H1 (cell line): ENCODE measurements around the gene PTPN1. TPM values are rescaled to one million over a fixed set of nuclear protein-coding genes. Genes with fewer than 3 reads are reported as not detected.

Experiments
- BRCA1 ChIP-seq: IDR thresholded peaks from 2 replicates; pipeline ENCODE4 v1.6.1; 2012; ENCODE audit warnings: low read depth, low read length, improper control_type of control experiment
- CEBPB ChIP-seq: IDR thresholded peaks from 2 replicates; pipeline ENCODE4 v1.6.1; 2012; ENCODE audit warnings: low read depth, low read length
- CTCF ChIP-seq, 3 experiments: IDR thresholded peaks; 1 replicate in 2 of 3; 2 replicates in 1 of 3; pipeline versions ENCODE4 v1.5.1 to v1.6.1; 2011; ENCODE audit warnings: low read length in 3 of 3, mild to moderate bottlenecking in 3 of 3, inconsistent platforms in 2 of 3, low read depth in 1 of 3, moderate library complexity in 1 of 3; ENCODE audit not compliant: insufficient read depth in 1 of 3; ENCODE audit errors: control extremely low read depth in 1 of 3
- FOSL1 ChIP-seq: IDR thresholded peaks from 2 replicates; pipeline ENCODE4 v1.6.1; 2011; ENCODE audit warnings: mild to moderate bottlenecking, low read depth, low read length, moderate library complexity; ENCODE audit not compliant: insufficient read depth
- JUND ChIP-seq: IDR thresholded peaks from 2 replicates; pipeline ENCODE4 v1.6.1; 2011; ENCODE audit warnings: mild to moderate bottlenecking, improper control_type of control experiment, low read length
- RBBP5 ChIP-seq: IDR thresholded peaks from 2 replicates; pipeline ENCODE4 v1.7.1; 2012; ENCODE audit warnings: low read depth, mild to moderate bottlenecking, inconsistent platforms, low read length, moderate library complexity, borderline replicate concordance
- RFX5 ChIP-seq: IDR thresholded peaks from 2 replicates; pipeline ENCODE4 v1.6.1; 2011; ENCODE audit warnings: low read depth, low read length, improper control_type of control experiment, borderline replicate concordance
- USF2 ChIP-seq: IDR thresholded peaks from 2 replicates; pipeline ENCODE4 v1.6.1; 2011; ENCODE audit warnings: low read length, improper control_type of control experiment
- polyA plus RNA-seq, 7 experiments: library from polyadenylated mRNA; depleted of rRNA in 3 of 7; stranded (reverse) in 5 of 7; unstranded in 2 of 7; fragments of >200 nt in 5 of 7; fragments of 200-250 nt in 2 of 7; gene quantifications; 1 replicate in 5 of 7; 2 replicates in 1 of 7; 4 replicates in 1 of 7; pipeline versions ENCODE4 v1.2.1 to v1.2.3, GENCODE V29; 2011 to 2013; ENCODE audit warnings: missing spikeins in 2 of 7, mixed read lengths in 2 of 7
- total RNA-seq: library from RNA; stranded (reverse); fragmentation: NEBNext Ultra II Directional; extraction: Animal tissue kit (Norgen Biotek cat#: 25700); gene quantifications from 2 replicates; pipeline ENCODE4 v1.2.1, GENCODE V29; 2021

PTPN1 gene
- total and polyA plus RNA-seq, 2 of the 8 experiments (the other 6 are each of a cell fraction or from before 2014, with no cell fraction given): 18.6 to 32.1 TPM

- TF ChIP-seq CEBPB (no peak), BRCA1 (no peak), RBBP5 (no peak), JUND (no peak), CTCF (IDR thresholded peaks at IDR 0.05; ENCODE audit: control extremely low read depth in 1 of 3, insufficient read depth in 1 of 3, low read depth in 1 of 3, low read length in 3 of 3) (no peak), FOSL1 (no peak), USF2 (no peak), RFX5 (no peak)
These were observed 91.6 kb downstream of the PTPN1 start (continued) for GRCh38 chr20:50601511-50602431.
